ENCODE results near the gene UTP3. TPM values are rescaled to one million over a fixed set of nuclear protein-coding genes. Genes with fewer than 3 reads are reported as not detected.

Gene UTP3
- total and polyA plus RNA-seq, 9 of the 15 experiments (the other 6 are each of a cell fraction or from before 2014, with no cell fraction given): 11.9 to 69.3 (median 34.0) TPM

DNA sequence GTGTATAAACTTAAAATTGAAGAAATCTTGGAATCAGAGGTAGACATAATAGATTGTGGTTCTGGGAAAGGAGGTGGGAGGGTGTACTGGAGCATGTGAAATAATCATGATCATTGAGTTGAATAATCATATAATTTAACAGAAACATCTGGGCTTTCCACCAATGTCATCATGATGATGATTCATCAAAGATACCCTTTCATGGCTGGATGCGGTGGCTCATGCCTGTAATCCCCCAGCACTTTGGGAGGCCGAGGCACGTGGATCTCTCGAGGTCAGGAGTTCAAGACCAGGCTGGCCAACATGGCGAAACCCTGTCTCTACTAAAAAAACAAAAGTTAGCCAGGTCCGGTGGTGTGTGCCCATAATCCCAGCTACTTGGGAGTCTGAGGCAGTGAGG is 26.8 kb downstream of the UTP3 start (continued):
- TF ChIP-seq ZNF699 (CRISPR knock-in tag; IDR thresholded peaks at IDR 0.05; ENCODE audit: insufficient replicate concordance) (no peak), ZNF583 (CRISPR knock-in tag; IDR thresholded peaks at IDR 0.05) (0 out of 2 replicates have a peak, but pooled peaks have one; percentile 13), C11orf30 (IDR thresholded peaks at IDR 0.05; ENCODE audit: low read depth) (peak; percentile 26; the same call in 1 of the 2 replicates), FOXP1 (CRISPR knock-in tag; IDR thresholded peaks at IDR 0.05) (no peak), ZNF23 (CRISPR knock-in tag; IDR thresholded peaks at IDR 0.05) (no peak), MAX (CRISPR knock-in tag; IDR thresholded peaks at IDR 0.05) (no peak), ZNF175 (CRISPR knock-in tag; IDR thresholded peaks at IDR 0.05; ENCODE audit: low read depth) (peak; percentile 85), EZH2 (IDR thresholded peaks at IDR 0.05; ENCODE audit: borderline replicate concordance, low read depth, low read length) (no peak), CEBPG (CRISPR knock-in tag; IDR thresholded peaks at IDR 0.05) (peak; percentile 46; the same call in 1 of the 2 replicates), CEBPG (tag; conservative IDR thresholded peaks at IDR 0.05 in 1 of 2, IDR thresholded peaks at IDR 0.05 in 1 of 2) (peak in 1 of 2 experiments; percentile 76; a peak in 2 of 4 replicates), MLX (CRISPR knock-in tag; conservative IDR thresholded peaks at IDR 0.05) (no peak), ZNF445 (CRISPR knock-in tag; IDR thresholded peaks at IDR 0.05; ENCODE audit: low read depth) (no peak)
- TF ChIP-seq, protein P1, sequence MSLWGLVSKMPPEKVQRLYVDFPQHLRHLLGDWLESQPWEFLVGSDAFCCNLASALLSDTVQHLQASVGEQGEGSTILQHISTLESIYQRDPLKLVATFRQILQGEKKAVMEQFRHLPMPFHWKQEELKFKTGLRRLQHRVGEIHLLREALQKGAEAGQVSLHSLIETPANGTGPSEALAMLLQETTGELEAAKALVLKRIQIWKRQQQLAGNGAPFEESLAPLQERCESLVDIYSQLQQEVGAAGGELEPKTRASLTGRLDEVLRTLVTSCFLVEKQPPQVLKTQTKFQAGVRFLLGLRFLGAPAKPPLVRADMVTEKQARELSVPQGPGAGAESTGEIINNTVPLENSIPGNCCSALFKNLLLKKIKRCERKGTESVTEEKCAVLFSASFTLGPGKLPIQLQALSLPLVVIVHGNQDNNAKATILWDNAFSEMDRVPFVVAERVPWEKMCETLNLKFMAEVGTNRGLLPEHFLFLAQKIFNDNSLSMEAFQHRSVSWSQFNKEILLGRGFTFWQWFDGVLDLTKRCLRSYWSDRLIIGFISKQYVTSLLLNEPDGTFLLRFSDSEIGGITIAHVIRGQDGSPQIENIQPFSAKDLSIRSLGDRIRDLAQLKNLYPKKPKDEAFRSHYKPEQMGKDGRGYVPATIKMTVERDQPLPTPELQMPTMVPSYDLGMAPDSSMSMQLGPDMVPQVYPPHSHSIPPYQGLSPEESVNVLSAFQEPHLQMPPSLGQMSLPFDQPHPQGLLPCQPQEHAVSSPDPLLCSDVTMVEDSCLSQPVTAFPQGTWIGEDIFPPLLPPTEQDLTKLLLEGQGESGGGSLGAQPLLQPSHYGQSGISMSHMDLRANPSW (CRISPR knock-in tag; IDR thresholded peaks at IDR 0.05): no peak
- TF ChIP-seq, protein P2, sequence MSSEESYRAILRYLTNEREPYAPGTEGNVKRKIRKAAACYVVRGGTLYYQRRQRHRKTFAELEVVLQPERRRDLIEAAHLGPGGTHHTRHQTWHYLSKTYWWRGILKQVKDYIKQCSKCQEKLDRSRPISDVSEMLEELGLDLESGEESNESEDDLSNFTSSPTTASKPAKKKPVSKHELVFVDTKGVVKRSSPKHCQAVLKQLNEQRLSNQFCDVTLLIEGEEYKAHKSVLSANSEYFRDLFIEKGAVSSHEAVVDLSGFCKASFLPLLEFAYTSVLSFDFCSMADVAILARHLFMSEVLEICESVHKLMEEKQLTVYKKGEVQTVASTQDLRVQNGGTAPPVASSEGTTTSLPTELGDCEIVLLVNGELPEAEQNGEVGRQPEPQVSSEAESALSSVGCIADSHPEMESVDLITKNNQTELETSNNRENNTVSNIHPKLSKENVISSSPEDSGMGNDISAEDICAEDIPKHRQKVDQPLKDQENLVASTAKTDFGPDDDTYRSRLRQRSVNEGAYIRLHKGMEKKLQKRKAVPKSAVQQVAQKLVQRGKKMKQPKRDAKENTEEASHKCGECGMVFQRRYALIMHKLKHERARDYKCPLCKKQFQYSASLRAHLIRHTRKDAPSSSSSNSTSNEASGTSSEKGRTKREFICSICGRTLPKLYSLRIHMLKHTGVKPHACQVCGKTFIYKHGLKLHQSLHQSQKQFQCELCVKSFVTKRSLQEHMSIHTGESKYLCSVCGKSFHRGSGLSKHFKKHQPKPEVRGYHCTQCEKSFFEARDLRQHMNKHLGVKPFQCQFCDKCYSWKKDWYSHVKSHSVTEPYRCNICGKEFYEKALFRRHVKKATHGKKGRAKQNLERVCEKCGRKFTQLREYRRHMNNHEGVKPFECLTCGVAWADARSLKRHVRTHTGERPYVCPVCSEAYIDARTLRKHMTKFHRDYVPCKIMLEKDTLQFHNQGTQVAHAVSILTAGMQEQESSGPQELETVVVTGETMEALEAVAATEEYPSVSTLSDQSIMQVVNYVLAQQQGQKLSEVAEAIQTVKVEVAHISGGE (CRISPR knock-in tag; IDR thresholded peaks at IDR 0.05): no peak
- TF ChIP-seq, protein P3, sequence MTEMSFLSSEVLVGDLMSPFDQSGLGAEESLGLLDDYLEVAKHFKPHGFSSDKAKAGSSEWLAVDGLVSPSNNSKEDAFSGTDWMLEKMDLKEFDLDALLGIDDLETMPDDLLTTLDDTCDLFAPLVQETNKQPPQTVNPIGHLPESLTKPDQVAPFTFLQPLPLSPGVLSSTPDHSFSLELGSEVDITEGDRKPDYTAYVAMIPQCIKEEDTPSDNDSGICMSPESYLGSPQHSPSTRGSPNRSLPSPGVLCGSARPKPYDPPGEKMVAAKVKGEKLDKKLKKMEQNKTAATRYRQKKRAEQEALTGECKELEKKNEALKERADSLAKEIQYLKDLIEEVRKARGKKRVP (CRISPR knock-in tag; IDR thresholded peaks at IDR 0.05): peak; percentile 64; the same call in 1 of the 2 replicates

All from K562 (cell line).